Adrenal gland (tissue), 19 donors: ENCODE results near the gene BCL2L1. TPM values are rescaled to one million over a fixed set of nuclear protein-coding genes. Genes with fewer than 3 reads are reported as not detected.

ENCODE experiments used
- DNase-seq, 7 donors: peaks; one replicate each; pipeline ENCODE4 v3.0.0-alpha.2; 2019 to 2020
- H3K27ac ChIP-seq, 5 donors: fragments of 200-600 bp; sonication (generic) in 4 of 5; 1 replicate in 3 of 5; 2 replicates in 2 of 5; pipeline versions ENCODE4 v1.5.1 to v1.8.0; 2016 to 2020; ENCODE audit warnings: mild to moderate bottlenecking in 1 of 5
- H3K27me3 ChIP-seq: fragments of 200-600 bp; 2 replicates; pipeline ENCODE4 v1.8.0; 2021
- H3K36me3 ChIP-seq, 2 donors: fragments of 200-600 bp; replicated peaks in 1 of 2; 1 replicate in 1 of 2; 2 replicates in 1 of 2; pipeline versions ENCODE4 v1.5.1 to v1.8.0; 2018 to 2022
- H3K4me1 ChIP-seq, 2 donors: fragments of 200-600 bp; replicated peaks in 1 of 2; 1 replicate in 1 of 2; 2 replicates in 1 of 2; pipeline versions ENCODE4 v1.5.1 to v1.8.0; 2018 to 2021
- H3K4me3 ChIP-seq, 4 donors: fragments of 200-600 bp; sonication (generic) in 3 of 4; one replicate each; pipeline ENCODE4 v1.5.1; 2016 to 2018
- H3K9me3 ChIP-seq, 3 donors: fragments of 200-600 bp; sonication (generic) in 1 of 3; replicated peaks in 1 of 3; 1 replicate in 2 of 3; 2 replicates in 1 of 3; pipeline versions ENCODE4 v1.5.1 to v1.8.0; 2016 to 2021
- CTCF ChIP-seq, 6 experiments: fragments of 450-650 bp in 4 of 6; fragments of 200-600 bp in 2 of 6; sonication (generic) in 1 of 6; IDR thresholded peaks; 1 replicate in 5 of 6; 2 replicates in 1 of 6; pipeline versions ENCODE4 v1.5.1 to v1.8.0; 2016 to 2021; ENCODE audit warnings: antibody characterized with exemption in 6 of 6, mild to moderate bottlenecking in 2 of 6, moderate library complexity in 1 of 6
- POLR2A ChIP-seq, 2 donors: fragments of 450-650 bp; IDR thresholded peaks; one replicate each; pipeline ENCODE4 v1.6.1; 2017; ENCODE audit warnings: antibody characterized with exemption in 2 of 2, mild to moderate bottlenecking in 2 of 2, moderate library complexity in 1 of 2
- WGBS, 4 donors: extraction: QIAGEN DNeasy Blood & Tissue Kit in 2 of 4; methylation state at CpG; one replicate each; pipeline versions ENCODE4 v1.1.5 to v1.1.7; 2013 to 2017; 5-methylcytosine and 5-hydroxymethylcytosine counted together
- intact Hi-C, 2 donors: fragments of 100-400 bp; cut with DNase I; formaldehyde crosslinking; loops; one replicate each; pipeline versions ENCODE4 v1.14.1 to v1.15.0; 2022 to 2023
- long read RNA-seq, 10 donors: library from polyadenylated mRNA in 3 of 10; unstranded in 2 of 10; stranded (forward) in 1 of 10; transcript quantifications; one replicate each; pipeline ENCODE4 v2.0.0 and lab custom pipeline, GENCODE V29; 2021 to 2026
- polyA plus RNA-seq, 3 donors: library from polyadenylated mRNA; stranded (reverse); fragments of 200-250 nt in 2 of 3; fragments of 350-450 nt in 1 of 3; fragmentation: Illumina TruSeq in 1 of 3; extraction: RNeasy Lipid Tissue Mini Kit (QIAGEN cat#74804) in 1 of 3; gene quantifications; one replicate each; pipeline ENCODE4 v1.2.3, GENCODE V29; 2013 to 2014
- total RNA-seq, 9 donors: library from RNA; depleted of rRNA in 4 of 9; stranded (reverse); fragments of >200 nt in 4 of 9; fragments of 120-200 nt in 1 of 9; fragmentation: NEBNext Ultra II Directional in 1 of 9; extraction: Animal tissue kit (Norgen Biotek cat#: 25700) in 1 of 9; gene quantifications; one replicate each; pipeline versions ENCODE4 v1.1.0 to v1.2.4, GENCODE V29; 2013 to 2023
- donor health status: healthy with polysubstance abuse.
- donor health status: Bipolar disorder and iron deficiency.
- donor health status: DM: yes; HTN: yes; CAD: no.
- donor health status: DM: no; HTN: no; CAD: no.
- donor health status: DM: no; HTN: no; CAD: no.
- donor health status: DM: yes; HTN: yes; CAD: no.

BCL2L1 gene
- 100 to 1,000 TPM in 2 of 9 donors, 10 to 100 TPM in 7; 42.9 to 143 (median 74.4) TPM for total RNA-seq
- polyA plus RNA-seq: 10 to 100 TPM; 40.2 to 67.9 (median 40.8) TPM
- long read RNA-seq, donor 1, partial matches to known transcripts: 0 of 7 reads
- long read RNA-seq, donor 1, other reads (novel, unspliced or antisense): 0 of 7 reads
- long read RNA-seq, donor 2, partial matches to known transcripts: 0 of 8 reads
- long read RNA-seq, donor 2, other reads (novel, unspliced or antisense): 0 of 8 reads
- long read RNA-seq, donor 3, partial matches to known transcripts: 0 of 4 reads
- long read RNA-seq, donor 3, other reads (novel, unspliced or antisense): 0 of 4 reads
- long read RNA-seq, donor 4, transcript BCL2L1-201 (3 exons, 2,610 nt): major isoform, 5 of 17 reads
- long read RNA-seq, donor 4, partial matches to known transcripts: 0 of 17 reads
- long read RNA-seq, donor 4, other reads (novel, unspliced or antisense): 8 of 17 reads
- long read RNA-seq, donor 5, transcript BCL2L1-208 (3 exons, 894 nt): minor isoform, 6 of 59 reads
- long read RNA-seq, donor 5, transcript BCL2L1-201 (3 exons, 2,610 nt): major isoform, 19 of 59 reads
- long read RNA-seq, donor 5, partial matches to known transcripts: 0 of 59 reads
- long read RNA-seq, donor 5, other reads (novel, unspliced or antisense): 31 of 59 reads
- long read RNA-seq, donor 6, transcript BCL2L1-201 (3 exons, 2,610 nt): major isoform, 7 of 15 reads
- long read RNA-seq, donor 6, partial matches to known transcripts: 0 of 15 reads
- long read RNA-seq, donor 6, other reads (novel, unspliced or antisense): 6 of 15 reads
- long read RNA-seq, donor 7, partial matches to known transcripts: 0 of 10 reads
- long read RNA-seq, donor 7, other reads (novel, unspliced or antisense): 0 of 10 reads
- long read RNA-seq, donor 8, partial matches to known transcripts: 0 of 20 reads
- long read RNA-seq, donor 8, other reads (novel, unspliced or antisense): 5 of 20 reads
- long read RNA-seq, donor 9, partial matches to known transcripts: 18 of 25 reads
- long read RNA-seq, donor 9, other reads (novel, unspliced or antisense): 0 of 25 reads
- long read RNA-seq, donor 10, partial matches to known transcripts: 0 of 8 reads
- long read RNA-seq, donor 10, other reads (novel, unspliced or antisense): 0 of 8 reads

DNA sequence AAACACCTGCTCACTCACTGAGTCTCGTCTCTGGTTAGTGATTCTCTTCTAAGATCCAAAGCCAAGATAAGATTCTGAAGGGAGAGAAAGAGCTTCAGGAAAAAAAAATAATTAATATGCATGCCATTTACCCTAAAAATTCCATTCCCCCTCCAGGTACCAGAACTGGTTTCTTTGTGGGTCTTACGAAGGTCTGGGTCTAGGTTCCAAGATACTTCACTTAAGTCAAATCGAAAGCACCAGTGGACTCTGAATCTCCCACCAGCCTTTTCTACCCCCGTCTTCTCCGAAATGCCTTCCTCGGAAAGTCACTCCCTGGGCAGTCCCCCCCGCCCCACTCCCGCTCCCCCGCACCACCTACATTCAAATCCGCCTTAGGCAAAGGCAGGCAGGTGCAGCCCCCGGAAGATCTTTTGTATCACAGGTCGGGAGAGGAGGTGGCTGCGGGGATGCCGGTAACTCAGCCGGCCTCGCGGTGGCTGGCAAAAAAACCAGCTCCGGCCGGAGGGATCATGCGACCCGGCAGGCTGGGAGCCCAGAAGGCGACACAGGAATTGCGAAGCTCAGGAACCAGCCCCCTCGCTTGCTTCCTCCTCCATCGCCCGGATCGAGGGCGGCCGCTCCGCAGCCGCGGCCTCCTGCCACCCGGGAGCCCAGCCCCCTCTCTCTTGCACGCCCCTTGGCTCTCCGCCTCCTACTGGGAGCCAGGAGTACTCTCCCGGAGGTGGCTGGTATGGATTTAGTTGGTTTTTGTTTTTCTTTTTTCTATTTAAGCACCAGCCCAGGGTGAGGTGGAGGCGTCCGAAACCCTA lies at the start of gene BCL2L1:
Gene BCL2L1, minus strand, starts transcription at position 612 of the 812 bp plus-strand sequence. CDS start 650 bp downstream, outside the sequence.
- Histone ChIP-seq H3K27ac (peak within 1 kb of the TSS; percentile 96 to 99 (median 97)), H3K27me3 (no peaks in the 10 kb centered on the region), H3K4me1 (peaks cover 37 to 47% of the 10 kb centered on the region in 2 donors), H3K36me3 (peaks cover 0 to 10% of the 10 kb centered on the region in 2 donors), H3K4me3 (peak within 1 kb of the TSS; percentile 49 to 86 (median 74)), H3K9me3 (no peaks in the 10 kb centered on the region)
- 0 to 1% (median 0%) methylated on average over 14 to 38 of the region's 38 CpGs for WGBS, 4 donors
- TF ChIP-seq POLR2A (IDR thresholded peaks at IDR 0.05): peak; percentile 52 to 71
- peak; percentile 60 to 96 (median 88) for TF ChIP-seq CTCF (IDR thresholded peaks at IDR 0.05)
- DNase-seq: peak; percentile 83 to 92 (median 89)
- intact Hi-C loops: loop anchor here (2.0 to 5.0 kb wide), 3 partner anchors 55 to 150 kb away; no protein-coding TSS in a partner anchor

- H3K27me3 ChIP-seq: no peaks in the 10 kb centered on the region
- no peak overlapping the region for H3K4me3 ChIP-seq
- WGBS, 4 donors: 39 to 66% (median 59%) methylated on average over 1 of the region's 1 CpG
- no peaks in the 10 kb centered on the region for H3K9me3 ChIP-seq
- H3K36me3 ChIP-seq: no peaks in the 10 kb centered on the region
- H3K27ac ChIP-seq: no peak overlapping the region
- intact Hi-C loops: no loop called here
- DNase-seq: no peak
- H3K4me1 ChIP-seq: no peaks in the 10 kb centered on the region
- TF ChIP-seq CTCF (IDR thresholded peaks at IDR 0.05): no peak
- TF ChIP-seq POLR2A (IDR thresholded peaks at IDR 0.05): no peak
Measured at GRCh38 chr20:31770243-31770642, 47.6 kb upstream of the BCL2L1 start.

DNA sequence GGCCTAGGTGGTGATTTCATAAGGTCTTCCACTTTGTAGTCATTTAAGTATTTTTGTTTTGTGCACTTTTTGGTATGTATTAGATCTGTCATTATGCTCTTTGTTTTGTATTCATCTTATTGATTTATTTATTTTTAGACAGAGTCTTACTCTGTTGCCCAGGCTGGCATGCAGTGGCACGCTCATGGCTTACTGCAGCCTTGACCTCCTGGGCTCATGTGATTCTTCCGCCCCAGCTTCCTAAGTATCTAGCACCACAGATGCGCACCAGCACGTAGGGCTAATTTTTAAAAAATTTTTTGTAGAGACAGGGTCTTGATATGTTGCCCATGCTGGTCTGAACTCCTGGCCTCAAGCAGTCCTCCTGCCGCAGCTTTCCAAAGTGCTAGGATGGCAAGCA lies 47.0 kb upstream of the BCL2L1 start:
- 49 to 55% (median 53%) methylated on average over 5 of the region's 5 CpGs for WGBS, 4 donors
- H3K4me1 ChIP-seq: no peaks in the 10 kb centered on the region

More for the DNA sequence above, 47.0 kb upstream of the BCL2L1 start:
- H3K27ac ChIP-seq: no peak overlapping the region
- no peaks in the 10 kb centered on the region for H3K9me3 ChIP-seq
- intact Hi-C loops: no loop called here
- H3K4me3 ChIP-seq: no peak overlapping the region
- H3K36me3 ChIP-seq: no peaks in the 10 kb centered on the region
- H3K27me3 ChIP-seq: no peaks in the 10 kb centered on the region
- TF ChIP-seq CTCF (IDR thresholded peaks at IDR 0.05) (no peak), POLR2A (IDR thresholded peaks at IDR 0.05) (no peak)
- peak in 6 of 7 donors; percentile 21 to 69 (median 43) for DNase-seq
